Heart right ventricle (tissue), 16 donors: Measurements from ENCODE around the gene MYH14. TPM values are rescaled to one million over a fixed set of nuclear protein-coding genes. Genes with fewer than 3 reads are reported as not detected.
A peak's percentile ranks its signal among the peaks of the same experiment; 100 is the strongest.

Source experiments
- ATAC-seq, 8 donors: fragments of 200-7000 bp; cut with Tn5 transposase; one replicate each; pipeline ENCODE4 v1.9.1; 2020; ENCODE audit warnings: mild to moderate bottlenecking in 8 of 8, moderate library complexity in 8 of 8, moderate number of reproducible peaks in 1 of 8
- DNase-seq, 2 donors: peaks; one replicate each; pipeline ENCODE4 v3.0.0-alpha.2; 2020
- H3K27ac ChIP-seq, 10 donors: fragments of 200-600 bp; sonication (generic) in 2 of 10; one replicate each; pipeline versions ENCODE4 v1.5.0 to v1.8.0; 2020 to 2022; ENCODE audit warnings: mild to moderate bottlenecking in 3 of 10
- H3K27me3 ChIP-seq, 7 donors: fragments of 200-600 bp; one replicate each; pipeline ENCODE4 v1.8.0; 2021 to 2022; ENCODE audit warnings: mild to moderate bottlenecking in 2 of 7
- H3K36me3 ChIP-seq, 9 donors: fragments of 200-600 bp; sonication (generic) in 1 of 9; one replicate each; pipeline versions ENCODE4 v1.5.0 to v1.8.0; 2020 to 2022; ENCODE audit warnings: mild to moderate bottlenecking in 2 of 9
- H3K4me1 ChIP-seq, 9 donors: fragments of 200-600 bp; sonication (generic) in 1 of 9; one replicate each; pipeline versions ENCODE4 v1.5.0 to v1.8.0; 2020 to 2022; ENCODE audit warnings: mild to moderate bottlenecking in 4 of 9
- H3K4me3 ChIP-seq, 10 donors: fragments of 200-600 bp; sonication (generic) in 2 of 10; one replicate each; pipeline versions ENCODE4 v1.5.0 to v1.8.0; 2020 to 2022; ENCODE audit warnings: mild to moderate bottlenecking in 7 of 10, moderate library complexity in 2 of 10
- H3K9me3 ChIP-seq, 11 donors: fragments of 200-600 bp in 10 of 11; sonication (generic) in 2 of 11; one replicate each; pipeline versions ENCODE4 v1.5.0 to v1.8.0; 2013 to 2022; ENCODE audit warnings: mild to moderate bottlenecking in 2 of 11, control low read depth in 1 of 11, moderate library complexity in 1 of 11
- CTCF ChIP-seq, 9 donors: fragments of 200-600 bp; sonication (generic) in 2 of 9; IDR thresholded peaks; one replicate each; pipeline versions ENCODE4 v1.5.0 to v1.8.0; 2021 to 2022; ENCODE audit warnings: antibody characterized with exemption in 9 of 9, mild to moderate bottlenecking in 5 of 9, moderate library complexity in 1 of 9
- WGBS, 2 donors: extraction: QIAGEN DNeasy Blood & Tissue Kit; methylation state at CpG; one replicate each; pipeline ENCODE4 v1.1.7; 2013; ENCODE audit warnings: inconsistent platforms in 1 of 2; 5-methylcytosine and 5-hydroxymethylcytosine counted together
- intact Hi-C, 10 donors: fragments of 100-400 bp; cut with DNase I; formaldehyde crosslinking; loops; one replicate each; pipeline versions ENCODE4 v1.11.1 to v1.14.2; 2022
- polyA plus RNA-seq, 2 donors: library from polyadenylated mRNA; stranded (reverse); fragments of 200-250 nt; gene quantifications; one replicate each; pipeline ENCODE4 v1.2.3, GENCODE V29; 2013
- total RNA-seq, 10 donors: library from RNA; stranded (reverse); fragmentation: NEBNext Ultra II Directional in 3 of 10; extraction: Animal tissue kit (Norgen Biotek cat#: 25700) in 3 of 10; gene quantifications; one replicate each; pipeline versions ENCODE4 v1.2.1 to v1.2.4, GENCODE V29; 2021 to 2023
- donor health status: Arrhythmogenic right ventricular cardiomyopathy.
- donor health status: ischemic (EF 13 %, LVEDD 7.1; RV severe dilation, severe dysfunction).
- donor health status: healthy with polysubstance abuse.
- donor health status: DM: no; HTN: yes; CAD: no.
- donor health status: DM: no; HTN: no; CAD: no.
- donor health status: ischemic (EF 25% LVEDD 6.9; RV normal size, moderate dysfunction).
- donor health status: ischemic (EF 25% LVEDD 5.7; RV mildly dilated, moderate dysfunction).
- donor health status: healthy.
- donor health status: DM: yes; HTN: yes; CAD: no.
- donor health status: Ischemic cardiomyopathy.
- donor health status: ischemic (EF 35%, LVEDD 5.7; RV mildly dilated, moderate dysfunction).
- donor health status: nonischemic (EF 11% LVEDD 7.7; RV severe dilation, severe dysfunction).
- donor health status: DM: yes; HTN: yes; CAD: no.
- donor health status: PGD.
- donor health status: ischemic (EF 29% LVEDD 5.4; RV normal size, mild dysfunction).
- donor health status: nonischemic (EF 23%, LVEDD 6.1; RV moderate dilation, normal function).

MYH14 gene
- total and polyA plus RNA-seq, 12 donors, result 29.3 to 149 (median 102) TPM

DNA sequence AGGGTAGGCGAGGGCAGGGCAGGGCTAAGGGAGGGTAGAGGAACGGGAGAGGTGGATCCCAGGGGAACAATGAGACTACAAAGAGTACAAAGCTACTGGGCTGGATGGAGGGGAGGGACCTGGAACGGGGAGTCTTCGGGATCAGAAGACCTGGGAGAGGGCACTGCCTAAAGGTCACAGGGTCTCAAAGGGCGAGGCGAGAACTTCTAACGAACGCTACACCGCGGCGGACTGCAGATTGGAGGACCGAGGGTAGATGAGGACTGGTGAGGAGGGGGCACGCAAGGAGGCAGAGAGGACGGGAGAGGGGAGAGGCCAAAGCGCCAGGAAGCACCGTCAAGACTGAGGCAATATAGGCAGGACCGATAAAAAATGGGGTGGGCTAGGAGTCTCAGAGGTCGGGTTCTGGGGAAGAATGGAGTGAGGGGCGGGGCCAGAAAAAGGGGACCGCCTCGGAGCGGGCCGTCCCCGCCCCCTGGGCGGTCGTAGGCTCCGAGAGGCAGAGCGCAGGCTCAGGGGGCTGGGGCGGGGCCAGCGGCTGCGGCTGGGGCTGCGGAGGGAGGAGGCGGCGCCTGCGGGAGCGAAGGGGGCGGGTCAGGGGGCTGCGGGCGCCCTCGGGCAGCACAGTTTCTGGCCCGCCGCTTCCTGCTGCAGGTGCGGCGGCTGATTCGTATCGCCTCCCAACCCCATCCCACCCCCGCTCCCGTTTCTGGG is 127.1 kb downstream of the MYH14 start:
- peaks cover 0 to 81% (median 69%) of the 10 kb centered on the region in 7 donors for H3K27me3 ChIP-seq
- H3K4me3 ChIP-seq, result peak overlapping the region; percentile 21 to 53 (median 45)
- TF ChIP-seq CTCF (IDR thresholded peaks at IDR 0.05), result no peak
- WGBS, 2 donors, result 1% methylated on average over 38 to 46 of the region's 48 CpGs
- peaks cover 5 to 59% (median 27%) of the 10 kb centered on the region in 9 donors for H3K4me1 ChIP-seq
- no peaks in the 10 kb centered on the region for H3K36me3 ChIP-seq
- ATAC-seq, result peak; percentile 41 to 63 (median 60)
- peak overlapping the region in 9 of 10 donors; percentile 35 to 86 (median 75) for H3K27ac ChIP-seq
- H3K9me3 ChIP-seq, result no peaks in the 10 kb centered on the region
- DNase-seq, result peak; percentile 73 to 87
- intact Hi-C loops, result no loop called here

DNA sequence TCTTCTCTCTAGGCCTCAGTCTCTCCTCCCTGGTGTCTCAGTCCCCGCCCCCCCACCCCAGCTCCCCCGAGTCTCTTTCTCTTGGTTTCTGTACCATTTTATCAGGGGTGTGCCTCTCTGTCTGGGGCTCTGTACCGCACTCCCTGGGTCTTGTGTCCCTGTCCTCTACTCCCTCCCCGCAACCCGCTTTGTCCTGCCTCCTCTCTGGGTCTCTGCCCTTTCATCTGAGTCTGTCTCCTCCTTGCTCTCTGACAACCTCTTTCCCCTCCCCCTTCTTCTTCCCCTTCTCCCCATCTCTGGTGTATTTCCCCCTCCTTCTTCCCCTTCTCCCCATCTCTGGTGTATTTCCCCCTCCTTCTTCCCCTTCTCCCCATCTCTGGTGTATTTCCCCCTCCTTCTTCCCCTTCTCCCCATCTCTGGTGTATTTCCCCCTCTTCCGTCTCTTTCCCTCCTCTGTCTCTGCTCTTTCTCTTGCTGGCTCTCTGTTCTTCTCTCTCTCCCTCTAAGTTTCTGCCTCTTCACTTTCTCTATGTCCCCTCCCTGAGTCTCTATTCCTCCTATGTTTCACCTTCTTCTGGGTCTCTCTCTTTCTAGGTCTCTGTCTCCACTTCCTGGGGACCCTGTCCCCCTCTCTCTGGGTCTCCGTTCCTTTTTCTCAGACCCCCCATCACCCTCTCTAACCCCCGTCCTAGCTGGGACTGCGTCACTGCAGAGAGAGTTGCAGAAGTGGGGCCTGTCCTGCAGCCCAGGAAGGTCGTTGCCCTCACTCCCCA is 128.0 kb downstream of the MYH14 start:
- no peak for TF ChIP-seq CTCF (IDR thresholded peaks at IDR 0.05)
- DNase-seq, result no peak
- Histone ChIP-seq H3K36me3 (no peaks in the 10 kb centered on the region), H3K9me3 (no peaks in the 10 kb centered on the region), H3K27me3 (peaks cover 0 to 73% (median 67%) of the 10 kb centered on the region in 7 donors), H3K4me3 (peak overlapping the region; percentile 21 to 57 (median 49)), H3K27ac (peak overlapping the region in 6 of 10 donors; percentile 13 to 86 (median 77)), H3K4me1 (peaks cover under 1 to 51% (median 19%) of the 10 kb centered on the region in 9 donors)
- intact Hi-C loops, result no loop called here
- no peak for ATAC-seq
- 20 to 25% methylated on average over 10 of the region's 10 CpGs for WGBS, 2 donors

- 20 to 28% methylated on average over 2 of the region's 2 CpGs for WGBS, 2 donors
- Histone ChIP-seq H3K27ac (peak overlapping the region in 7 of 10 donors; percentile 13 to 86 (median 78)), H3K9me3 (no peaks in the 10 kb centered on the region), H3K27me3 (peaks cover 0 to 68% (median 62%) of the 10 kb centered on the region in 7 donors), H3K4me1 (peaks cover 0 to 49% (median 19%) of the 10 kb centered on the region in 9 donors), H3K4me3 (peak overlapping the region in 6 of 10 donors; percentile 4 to 57 (median 54)), H3K36me3 (no peaks in the 10 kb centered on the region)
- intact Hi-C loops, result no loop called here
- DNase-seq (no peak), ATAC-seq (no peak)
- no peak for TF ChIP-seq CTCF (IDR thresholded peaks at IDR 0.05)
Measured at GRCh38 chr19:50331994-50332243, 128.5 kb downstream of the MYH14 start.

DNA sequence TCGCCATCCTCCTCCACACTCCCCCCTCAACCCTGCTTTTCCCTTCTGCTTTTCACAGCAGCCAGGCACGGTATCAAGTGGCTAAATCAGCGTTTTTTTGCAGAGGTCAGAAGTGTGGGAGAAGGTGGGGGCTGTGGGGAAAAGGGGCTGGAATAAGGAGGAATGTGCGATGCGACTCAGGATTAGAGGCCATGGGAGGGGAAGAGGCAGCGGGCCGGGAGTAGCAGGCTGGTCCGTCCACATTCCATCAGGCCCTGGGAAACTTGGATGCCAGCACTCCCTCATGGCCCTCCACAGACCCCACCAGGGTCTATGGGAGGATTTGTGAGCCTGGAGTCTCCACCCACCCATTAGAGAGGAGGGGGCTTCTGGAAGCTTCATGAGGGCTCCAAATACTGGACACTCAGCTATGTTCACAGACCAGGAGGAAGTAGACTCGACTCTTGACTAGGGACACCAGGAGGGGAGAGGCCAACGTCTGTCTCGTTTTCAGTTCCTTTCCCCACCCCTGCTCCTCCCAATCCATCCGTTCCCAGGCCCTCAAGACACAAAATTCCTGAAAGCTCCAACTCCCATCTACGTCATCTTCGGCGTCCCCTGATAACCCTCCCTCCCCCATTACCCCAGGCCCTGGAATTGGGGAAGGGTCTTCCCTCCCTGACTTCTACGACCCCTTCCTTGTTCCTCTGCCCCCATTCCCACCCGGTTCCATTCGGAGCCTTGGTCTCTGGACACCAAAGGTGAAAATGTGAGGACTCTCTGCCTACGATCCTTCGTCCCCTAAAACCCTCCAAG is 129.0 kb downstream of the MYH14 start:
- peaks cover 0 to 45% (median 19%) of the 10 kb centered on the region in 9 donors for H3K4me1 ChIP-seq
- no peaks in the 10 kb centered on the region for H3K9me3 ChIP-seq
- peak in 1 of 2 donors; percentile 43 for DNase-seq
- H3K27ac ChIP-seq, result peak overlapping the region; percentile 63 to 86 (median 74)
- H3K36me3 ChIP-seq, result no peaks in the 10 kb centered on the region
- TF ChIP-seq CTCF (IDR thresholded peaks at IDR 0.05), result no peak
- ATAC-seq, result no peak
- 16 to 24% methylated on average over 20 of the region's 20 CpGs for WGBS, 2 donors
- H3K27me3 ChIP-seq, result peaks cover 0 to 62% (median 56%) of the 10 kb centered on the region in 7 donors
- H3K4me3 ChIP-seq, result peak overlapping the region in 9 of 10 donors; percentile 25 to 57 (median 53)
- intact Hi-C loops, result no loop called here
